NCI-H345 treated with DMSO at 0.1 percent for 48 hours (cell line): ENCODE measurements around the gene KTN1.

Source experiments
- DNase-seq: peaks from one replicate; lab custom pipeline; 2025; ENCODE audit not compliant: unreplicated experiment; lab: John Stamatoyannopoulos, UW

KTN1 gene

DNA sequence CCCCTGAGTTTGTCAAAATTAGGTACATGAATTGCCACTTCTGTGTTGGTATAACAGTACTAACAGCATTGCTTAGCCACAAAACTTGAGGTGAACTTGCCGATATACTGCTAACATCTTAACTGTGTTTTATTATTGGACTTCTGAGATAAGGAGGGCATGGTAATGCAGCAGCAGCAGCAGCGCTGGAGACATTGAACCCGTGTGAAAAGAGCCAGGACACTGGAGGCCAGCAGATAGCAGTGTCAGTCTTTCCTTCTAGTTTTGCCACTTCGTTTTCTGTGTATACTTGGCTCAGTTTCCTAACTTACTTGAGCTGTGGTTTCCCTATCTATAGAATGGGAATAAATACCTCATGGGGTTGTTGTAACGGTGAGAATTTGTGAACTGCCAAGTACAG, 82.7 kb downstream of the KTN1 start:
- no peak for DNase-seq

DNA sequence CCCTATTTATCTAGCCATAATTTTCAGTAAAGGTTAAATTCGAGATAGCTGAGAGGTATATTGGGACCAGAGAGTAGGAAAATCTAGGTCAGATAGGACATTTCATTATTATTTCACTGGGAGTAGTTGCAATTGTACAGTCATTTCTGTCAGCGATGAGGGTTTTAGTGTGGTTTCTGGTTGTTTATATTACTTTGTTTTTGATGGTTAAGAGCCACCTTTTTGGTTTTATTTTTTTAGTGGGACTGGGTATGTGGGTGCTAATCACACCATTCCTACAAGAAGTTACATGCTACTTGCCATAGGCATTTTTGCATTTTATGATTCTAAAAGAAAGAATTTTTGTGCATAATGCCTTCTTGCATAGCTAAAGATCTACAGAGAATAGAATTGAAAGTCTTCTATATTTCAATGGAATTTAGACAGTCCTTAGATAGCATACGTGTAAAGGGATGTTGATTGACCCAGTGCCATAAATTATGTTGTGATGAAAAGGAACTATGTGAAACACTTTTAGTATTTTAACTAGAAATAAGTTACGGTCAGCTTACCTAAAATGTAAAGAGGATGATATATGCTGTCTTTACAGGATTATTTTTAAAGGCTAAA, 85.2 kb downstream of the KTN1 start:
- DNase-seq = no peak

DNA sequence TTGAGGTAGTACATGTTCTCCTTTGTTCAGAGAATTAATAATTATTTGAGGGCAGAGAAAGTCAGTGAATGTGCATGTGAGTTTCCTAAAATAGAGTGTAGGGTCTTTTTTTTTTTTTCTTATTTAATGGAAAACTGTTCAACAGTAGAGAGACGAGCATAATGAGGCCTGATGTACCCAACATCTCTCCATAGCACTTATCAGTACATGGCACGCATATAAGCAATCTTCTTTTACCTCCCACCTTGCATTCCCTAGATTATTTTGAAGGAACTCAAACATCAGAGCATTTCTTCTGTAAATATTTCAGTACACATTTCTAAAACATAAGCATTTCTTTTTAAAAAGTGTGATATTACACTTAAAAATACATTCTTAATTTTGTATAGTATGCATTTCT, 87.8 kb downstream of the KTN1 start:
- no peak for DNase-seq

DNA sequence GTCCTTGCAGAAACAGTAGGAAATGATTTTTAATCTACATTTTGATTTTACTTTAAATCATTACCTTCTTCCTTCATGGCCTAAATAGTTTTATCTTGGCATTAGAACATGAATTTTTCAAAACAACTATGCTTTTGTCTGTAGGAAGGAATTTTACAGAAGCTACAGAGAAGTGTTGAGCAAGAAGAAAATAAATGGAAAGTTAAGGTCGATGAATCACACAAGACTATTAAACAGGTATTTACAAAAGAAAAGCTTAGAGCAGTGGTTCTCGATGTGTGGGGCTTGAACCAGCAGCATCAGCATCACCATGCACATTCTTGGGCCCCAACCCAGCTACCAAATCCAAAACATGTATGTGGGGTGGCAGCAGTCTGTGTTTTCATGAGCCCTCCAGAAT, 91.6 kb downstream of the KTN1 start:
- DNase-seq = no peak

- DNase-seq = no peak
Measured at GRCh38 chr14:55673048-55673447, 93.0 kb downstream of the KTN1 start.

GRCh38 chr14:55681096-55681495, 101.1 kb downstream of the KTN1 start:
- no peak for DNase-seq

GRCh38 chr14:55684956-55685584, 105.1 kb downstream of the KTN1 start:
- DNase-seq = no peak

GRCh38 chr14:55686713-55687112, 106.7 kb downstream of the KTN1 start:
- DNase-seq = no peak

- no peak for DNase-seq
Measured at GRCh38 chr14:55688566-55688965, 108.6 kb downstream of the KTN1 start.

- DNase-seq = no peak
Measured at GRCh38 chr14:55689981-55690871, 110.2 kb downstream of the KTN1 start.

DNA sequence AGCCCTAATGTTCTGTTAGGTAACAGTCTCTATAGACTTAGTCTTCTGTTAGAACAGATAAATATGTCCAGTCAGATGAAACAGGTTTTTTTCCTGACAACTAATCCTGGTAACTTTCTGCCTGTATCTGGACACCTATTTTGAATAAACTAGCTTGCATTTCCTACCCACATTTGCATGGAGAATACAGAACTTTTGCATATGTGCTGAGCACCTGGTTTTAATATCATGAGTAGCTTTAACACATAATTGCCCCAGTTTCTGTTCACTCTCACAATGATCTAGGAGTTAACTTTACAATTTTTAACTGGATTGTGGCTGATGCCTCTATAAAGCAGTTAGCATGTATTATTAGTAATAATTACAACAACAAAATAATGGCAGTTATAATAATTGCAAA, 111.7 kb downstream of the KTN1 start:
- no peak for DNase-seq

- DNase-seq = no peak
Measured at GRCh38 chr14:55693904-55694303, 113.9 kb downstream of the KTN1 start.

- no peak for DNase-seq
Measured at GRCh38 chr14:55697414-55697861, 117.4 kb downstream of the KTN1 start.

GRCh38 chr14:55698051-55698450, 118.0 kb downstream of the KTN1 start:
- no peak for DNase-seq

- DNase-seq = no peak
Measured at GRCh38 chr14:55699131-55700057, 119.4 kb downstream of the KTN1 start.

DNA sequence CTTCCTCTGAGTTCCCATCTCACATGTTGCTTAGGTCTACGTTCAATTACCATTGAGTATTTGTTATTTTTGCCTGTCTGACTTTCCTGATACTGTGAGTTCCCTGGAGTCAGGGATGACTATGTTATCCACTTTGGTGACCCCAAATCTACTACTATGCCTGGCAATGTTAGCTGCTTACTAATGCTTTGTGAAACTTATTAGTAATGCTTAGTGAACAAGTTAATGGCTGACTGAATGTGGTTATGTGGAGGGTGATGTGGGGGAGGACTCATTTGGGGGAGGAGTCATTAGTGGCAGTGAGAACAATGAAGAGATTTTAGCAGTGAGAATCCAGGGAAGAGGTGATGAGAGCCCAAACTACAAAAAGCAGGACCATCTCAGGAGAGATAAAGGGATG, 121.6 kb downstream of the KTN1 start:
- DNase-seq = no peak

DNA sequence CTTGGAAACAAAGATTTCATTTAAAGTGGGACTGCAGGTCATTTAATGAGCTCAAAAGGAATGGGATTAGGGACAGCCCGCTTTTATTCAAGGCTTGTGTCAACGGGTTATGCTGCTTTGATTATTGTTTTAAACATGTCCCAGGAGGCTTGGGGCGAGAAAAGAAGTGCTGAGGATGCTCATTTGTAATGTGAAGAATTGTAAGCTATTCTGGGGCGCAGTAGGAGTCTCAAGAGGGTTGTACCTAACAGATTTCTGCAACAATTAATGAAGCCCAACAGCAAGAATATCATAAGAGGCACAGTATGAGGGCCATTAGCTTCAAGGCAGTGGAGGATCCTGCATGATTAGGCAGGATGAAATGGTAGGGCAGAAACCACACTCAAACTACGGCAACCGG, 122.5 kb downstream of the KTN1 start:
- no peak for DNase-seq

- no peak for DNase-seq
Measured at GRCh38 chr14:55704654-55705053, 124.6 kb downstream of the KTN1 start.

DNA sequence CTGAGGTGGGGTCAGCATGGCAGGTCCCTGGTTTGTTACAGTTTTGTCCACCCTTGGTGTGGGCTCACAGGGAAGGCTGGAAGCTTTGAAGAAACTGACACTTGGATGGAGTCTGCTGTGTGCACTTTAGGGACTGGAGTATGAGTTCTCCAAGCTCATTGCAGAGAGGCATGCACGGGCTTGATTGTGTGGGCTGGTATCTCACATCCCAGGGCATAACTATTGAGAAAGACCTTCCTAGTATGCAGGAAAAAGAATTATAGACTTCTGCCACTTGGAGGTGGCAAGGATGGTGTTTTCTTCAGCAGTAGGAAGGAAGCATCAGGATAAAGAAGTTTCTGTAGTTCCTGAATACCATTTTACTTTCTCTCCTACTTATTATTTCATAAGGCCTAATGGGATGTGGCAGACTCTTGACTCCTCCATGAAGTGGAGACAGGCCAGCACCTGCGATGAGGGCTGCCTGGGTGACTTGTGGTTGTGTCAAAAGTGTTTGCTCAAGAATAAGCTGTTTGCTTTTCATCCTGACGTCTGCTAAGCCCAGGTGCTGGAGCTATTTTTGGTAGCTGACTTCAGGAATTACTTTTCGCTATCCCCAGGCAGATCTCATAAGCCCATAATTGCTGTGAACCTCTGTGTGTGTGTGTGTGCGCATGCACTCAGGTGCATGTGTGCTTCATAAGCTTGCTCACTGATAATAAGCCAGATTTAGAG, 125.8 kb downstream of the KTN1 start:
- peak; percentile 90 for DNase-seq

- DNase-seq = no peak
Measured at GRCh38 chr14:55706365-55706684, 126.3 kb downstream of the KTN1 start.

DNA sequence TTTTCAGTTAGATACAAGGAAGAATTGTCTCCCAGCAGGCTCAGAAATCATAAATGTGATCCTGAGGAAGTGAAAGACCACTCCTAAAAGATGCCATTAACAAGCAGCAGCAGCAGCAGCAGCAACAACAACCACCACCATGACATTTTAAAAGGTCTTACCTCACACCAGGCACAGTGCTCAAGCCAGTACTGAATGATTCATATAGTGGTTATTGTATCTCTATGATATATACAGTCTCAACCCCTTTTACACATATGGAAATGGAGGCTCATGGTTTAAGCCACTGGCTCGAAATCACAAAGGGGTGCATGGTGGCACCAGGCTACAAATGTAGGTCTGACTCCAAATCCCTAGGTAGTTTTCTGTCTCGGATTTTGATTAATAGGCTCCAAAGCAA, 126.9 kb downstream of the KTN1 start:
- DNase-seq = no peak
